GM18517 (cell line): ENCODE measurements around the gene NDUFS2.
A peak's percentile ranks its signal among the peaks of the same experiment; 100 is the strongest.

Experiments used
- ATAC-seq: cut with Tn5 transposase; IDR thresholded peaks from one replicate; pipeline ENCODE4 v1.9.1; 2021; ENCODE audit warnings: mild to moderate bottlenecking, moderate library complexity; ENCODE audit not compliant: unreplicated experiment

NDUFS2 gene

DNA sequence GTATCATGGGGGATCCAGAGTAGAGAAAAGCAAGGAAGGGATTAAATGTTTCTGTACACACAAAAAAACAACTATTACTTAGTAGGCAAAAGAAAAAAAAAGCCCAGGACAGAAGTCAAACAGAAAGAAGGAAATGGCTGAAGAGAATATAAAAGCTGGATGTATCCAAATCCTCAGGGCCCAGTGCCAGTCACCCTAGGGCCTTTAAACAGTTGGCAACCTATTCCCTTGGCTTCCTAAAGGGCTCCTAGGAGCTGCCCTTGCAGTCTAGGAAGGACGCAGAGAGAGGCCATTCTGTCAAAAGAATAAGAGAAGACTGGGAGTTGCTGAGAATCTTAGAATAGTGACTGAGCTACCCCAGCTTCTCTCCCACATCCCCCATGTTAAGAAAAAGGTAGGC is 29.8 kb upstream of the NDUFS2 start:
- ATAC-seq, result no peak

- ATAC-seq, result no peak
These were observed 29.3 kb upstream of the NDUFS2 start for GRCh38 chr1:161172776-161173376.

GRCh38 chr1:161173711-161174110 is 28.5 kb upstream of the NDUFS2 start:
- ATAC-seq, result no peak

DNA sequence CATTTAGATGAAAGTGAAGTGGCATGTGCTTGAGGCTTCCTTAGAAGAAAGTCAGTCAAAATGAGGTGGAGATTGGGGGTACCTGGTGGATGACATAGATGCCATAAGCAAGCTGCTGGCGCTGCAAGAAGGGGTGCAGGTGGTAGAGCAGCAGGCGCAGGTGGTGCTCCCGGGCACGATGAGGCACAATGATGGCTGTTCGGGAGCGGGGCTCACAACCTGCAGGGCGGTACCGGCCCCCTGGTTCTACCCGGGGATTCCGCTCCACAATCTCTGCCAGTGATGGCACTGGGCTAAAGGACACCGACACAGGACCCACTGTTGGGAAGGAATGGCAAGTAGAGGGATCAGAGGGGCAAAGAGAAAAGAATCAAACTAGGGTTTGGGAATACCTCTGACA is 27.3 kb upstream of the NDUFS2 start:
- no peak for ATAC-seq

DNA sequence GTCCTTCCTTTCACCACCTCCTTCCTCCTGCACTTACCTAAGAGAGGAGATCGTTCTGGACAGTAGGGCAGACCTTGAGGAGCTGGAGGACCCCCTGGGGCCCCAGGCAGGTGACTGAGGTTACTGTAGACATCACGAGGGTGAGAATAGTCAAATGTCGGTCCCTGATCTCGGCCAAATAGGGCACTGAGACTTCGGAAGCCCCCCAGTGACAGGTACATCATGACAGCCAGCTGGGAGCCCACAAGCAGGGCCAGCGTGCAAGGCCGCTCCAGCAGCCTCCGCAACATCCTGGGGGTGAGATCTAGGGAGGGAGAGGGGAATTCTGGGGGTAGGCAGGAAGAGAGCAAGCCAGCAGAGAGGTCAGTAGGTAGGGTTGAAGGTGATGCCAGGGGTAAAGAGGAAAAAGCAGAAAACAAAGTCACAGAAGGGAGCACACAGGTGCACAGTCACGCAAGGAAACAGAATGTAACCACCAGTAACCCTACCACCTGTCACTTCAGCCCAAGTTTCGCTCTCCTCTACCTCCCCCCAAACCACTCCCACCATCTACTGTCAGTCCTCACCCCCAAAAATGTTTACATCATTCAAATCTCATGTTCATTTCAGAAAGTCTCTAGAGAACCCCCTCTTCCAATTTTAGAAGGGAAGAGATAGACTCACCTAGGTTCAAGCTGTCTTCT is 26.3 kb upstream of the NDUFS2 start:
- no peak for ATAC-seq

- ATAC-seq, result no peak
These were observed 25.6 kb upstream of the NDUFS2 start for GRCh38 chr1:161176468-161177111.

GRCh38 chr1:161177112-161177935 is 24.8 kb upstream of the NDUFS2 start, which contains the start of gene B4GALT3:
B4GALT3 (minus strand) TSS chr1:161177507; CDS start chr1:161176060, 1,447 bp downstream.
- peak; percentile 58 for ATAC-seq

DNA sequence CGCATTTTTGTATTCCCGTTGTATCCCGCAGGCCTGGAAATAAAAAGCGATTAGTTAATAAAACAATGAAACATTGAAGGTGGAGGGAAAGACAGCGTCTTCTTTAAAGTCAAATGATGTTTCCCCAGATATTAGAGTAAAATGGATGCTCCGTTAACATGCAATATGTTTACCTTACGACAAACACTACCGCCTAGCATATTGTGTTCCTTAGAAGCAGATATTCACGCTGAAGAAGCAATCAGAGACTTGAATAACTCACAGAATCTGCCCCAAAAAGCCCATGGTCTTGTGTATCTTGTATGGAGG is 24.3 kb upstream of the NDUFS2 start:
- no peak for ATAC-seq

GRCh38 chr1:161179698-161180097 is 22.5 kb upstream of the NDUFS2 start:
- ATAC-seq, result no peak

DNA sequence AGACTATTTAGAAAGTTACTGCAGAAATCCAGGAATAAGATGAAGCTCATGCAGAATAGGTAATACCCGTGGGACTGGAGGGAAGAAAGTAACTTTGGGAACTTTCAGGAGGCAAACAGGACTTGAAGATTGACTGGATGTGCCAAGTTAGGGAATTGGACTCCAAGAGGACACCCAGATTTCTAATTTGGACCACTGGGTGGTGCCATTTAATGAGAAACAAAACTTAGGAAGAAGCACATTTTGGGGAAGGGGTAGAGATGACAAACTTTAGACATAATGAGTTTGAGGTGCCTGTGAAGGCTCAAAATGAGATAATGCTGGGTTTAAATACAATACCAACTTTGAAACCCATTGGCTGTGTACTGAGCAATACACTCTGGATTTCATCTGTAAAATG is 21.5 kb upstream of the NDUFS2 start:
- no peak for ATAC-seq

GRCh38 chr1:161182214-161182613 is 20.0 kb upstream of the NDUFS2 start:
- peak; percentile 44 for ATAC-seq

DNA sequence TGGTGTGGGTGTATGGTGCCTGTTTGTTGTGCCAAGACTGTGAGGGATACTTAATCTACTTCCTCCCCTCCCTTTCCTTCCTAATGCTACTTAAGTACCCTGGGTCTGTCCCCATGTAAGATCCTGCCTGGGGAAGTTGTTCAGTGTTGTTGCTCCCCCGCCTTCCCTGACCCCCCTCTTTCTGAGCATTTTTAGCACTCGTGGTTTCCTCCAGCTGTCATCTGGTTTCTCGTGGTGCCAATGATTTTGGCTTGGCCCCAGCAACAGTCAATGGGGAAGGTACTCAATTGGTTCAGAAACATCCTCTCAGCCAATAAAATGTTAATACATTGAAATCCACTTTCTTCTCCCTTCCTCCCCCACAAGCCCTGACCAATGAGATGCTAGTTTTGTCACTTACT is 16.9 kb upstream of the NDUFS2 start:
- peak; percentile 83 for ATAC-seq

GRCh38 chr1:161185732-161186311 is 16.3 kb upstream of the NDUFS2 start:
- peak; percentile 27 for ATAC-seq

- no peak for ATAC-seq
These were observed 14.9 kb upstream of the NDUFS2 start for GRCh38 chr1:161187311-161187710.

DNA sequence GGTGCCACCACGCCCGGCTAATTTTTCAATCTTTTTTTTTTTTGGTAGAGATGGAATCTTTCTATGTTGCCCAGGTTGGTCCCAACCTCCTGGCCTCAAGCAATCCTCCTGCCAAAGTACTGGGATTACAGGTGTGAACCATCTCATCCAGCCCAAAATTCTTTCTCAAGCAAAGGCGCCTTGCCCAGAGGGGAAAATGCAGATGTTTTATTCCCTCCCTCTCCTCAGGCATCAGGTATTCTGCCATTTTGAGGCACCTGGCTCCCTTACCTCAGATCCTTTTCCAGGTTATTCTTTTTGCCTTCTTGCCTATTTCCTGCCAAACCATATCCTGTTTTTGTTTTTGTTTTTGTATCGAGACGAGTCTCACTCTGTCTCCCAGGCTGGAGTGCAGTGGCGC is 13.8 kb upstream of the NDUFS2 start:
- ATAC-seq, result no peak

DNA sequence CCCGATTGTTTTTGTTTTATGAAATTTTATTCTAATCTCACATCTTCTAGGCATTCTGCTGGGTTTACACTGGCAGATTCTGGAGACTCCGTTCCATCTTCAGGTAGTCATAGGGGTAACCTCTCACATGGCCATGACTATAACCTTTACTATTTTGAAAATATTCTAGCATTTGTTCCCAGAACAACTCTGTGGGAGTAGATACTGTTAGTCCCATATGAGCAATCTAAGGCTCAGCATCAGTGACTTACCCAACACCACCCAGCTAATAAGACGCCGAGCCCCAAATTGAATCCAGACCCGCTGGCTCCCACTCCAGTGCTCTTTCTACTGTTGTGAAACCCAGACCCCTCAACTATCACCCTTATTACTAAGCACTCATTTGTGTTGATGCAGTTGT is 13.1 kb upstream of the NDUFS2 start:
- no peak for ATAC-seq

DNA sequence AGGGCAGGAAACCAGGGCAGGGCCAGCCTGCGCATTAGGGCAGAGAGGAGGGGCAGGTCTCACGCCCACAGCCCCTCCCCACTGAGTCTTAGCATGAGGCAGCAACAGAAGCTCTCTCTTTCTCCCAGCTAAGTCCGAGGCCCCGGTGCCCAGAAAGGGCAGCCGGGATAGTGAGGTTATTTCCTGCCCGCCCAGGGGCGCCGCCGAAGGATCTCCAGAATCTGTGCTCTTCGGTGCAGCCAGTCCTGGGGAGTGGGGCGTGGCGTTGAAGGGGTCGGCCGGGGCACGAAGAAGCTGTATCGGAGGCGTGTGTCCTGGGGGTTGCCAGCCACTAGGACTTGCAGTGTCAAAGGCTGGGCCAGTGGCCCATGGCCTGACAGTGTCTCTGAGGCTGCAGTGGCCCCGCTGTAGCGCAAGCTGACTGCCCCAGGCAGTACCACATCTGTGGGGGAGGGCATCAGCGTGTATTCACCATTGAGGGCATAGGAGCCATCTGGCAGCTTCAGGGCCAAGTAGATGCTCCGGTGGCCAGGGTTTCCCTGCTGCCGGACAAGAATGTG is 11.1 kb upstream of the NDUFS2 start:
- no peak for ATAC-seq

- no peak for ATAC-seq
These were observed 10.2 kb upstream of the NDUFS2 start for GRCh38 chr1:161191971-161192370.

- ATAC-seq, result no peak
These were observed 9.4 kb upstream of the NDUFS2 start for GRCh38 chr1:161192476-161193465.
